Ectodermal cell (in vitro differentiated cells): ENCODE results near the gene HK3.

Source experiments
- H3K27ac ChIP-seq: 2 replicates; pipeline ENCODE4 v1.7.0; 2013; ENCODE audit warnings: mild to moderate bottlenecking, low read depth, low read length; ENCODE audit not compliant: insufficient read depth, poor library complexity, severe bottlenecking
- H3K27me3 ChIP-seq: 2 replicates; pipeline ENCODE4 v1.7.0; 2013; ENCODE audit warnings: mild to moderate bottlenecking, low read length; ENCODE audit not compliant: insufficient read depth, control insufficient read depth, poor library complexity, severe bottlenecking
- H3K36me3 ChIP-seq: one replicate; pipeline ENCODE4 v1.7.0; 2013; ENCODE audit warnings: low read length; ENCODE audit not compliant: control insufficient read depth, insufficient read depth
- H3K4me1 ChIP-seq: one replicate; pipeline ENCODE4 v1.7.0; 2013; ENCODE audit warnings: low read length; ENCODE audit not compliant: control insufficient read depth, insufficient read depth
- H3K4me3 ChIP-seq: 2 replicates; pipeline ENCODE4 v1.7.0; 2013; ENCODE audit warnings: low read depth, low read length, control low read depth; ENCODE audit not compliant: insufficient read depth
- H3K9me3 ChIP-seq: 2 replicates; pipeline ENCODE4 v1.7.0; 2013; ENCODE audit warnings: mild to moderate bottlenecking, low read length, moderate library complexity; ENCODE audit not compliant: control insufficient read depth
- WGBS, 2 experiments: methylation state at CpG; one replicate each; pipeline ENCODE4 v1.1.7; 2013; ENCODE audit warnings: missing lambda C conversion rate in 2 of 2; 5-methylcytosine and 5-hydroxymethylcytosine counted together

Gene HK3

GRCh38 chr5:176850371-176851245 is 48.5 kb downstream of the HK3 start:
- peaks cover 5% of the 10 kb centered on the region for H3K4me1 ChIP-seq
- WGBS, 2 experiments, result 93 to 94% methylated on average over 21 of the region's 21 CpGs
- no peak overlapping the region for H3K4me3 ChIP-seq
- no peaks in the 10 kb centered on the region for H3K36me3 ChIP-seq
- no peaks in the 10 kb centered on the region for H3K27me3 ChIP-seq
- H3K9me3 ChIP-seq, result no peaks in the 10 kb centered on the region
- H3K27ac ChIP-seq, result no peak overlapping the region

- no peaks in the 10 kb centered on the region for H3K9me3 ChIP-seq
- peaks cover 5% of the 10 kb centered on the region for H3K4me1 ChIP-seq
- no peaks in the 10 kb centered on the region for H3K27me3 ChIP-seq
- H3K4me3 ChIP-seq, result no peak overlapping the region
- H3K36me3 ChIP-seq, result no peaks in the 10 kb centered on the region
- no peak overlapping the region for H3K27ac ChIP-seq
- 85 to 87% methylated on average over 7 of the region's 7 CpGs for WGBS, 2 experiments
These were observed 49.4 kb downstream of the HK3 start for GRCh38 chr5:176849611-176850227.

- Histone ChIP-seq H3K27me3 (no peaks in the 10 kb centered on the region), H3K9me3 (no peaks in the 10 kb centered on the region), H3K36me3 (no peaks in the 10 kb centered on the region), H3K27ac (no peak overlapping the region), H3K4me3 (no peak overlapping the region), H3K4me1 (peaks cover 5% of the 10 kb centered on the region)
- 93 to 95% methylated on average over 13 of the region's 13 CpGs for WGBS, 2 experiments
These were observed 50.5 kb downstream of the HK3 start for GRCh38 chr5:176848651-176849050.

- Histone ChIP-seq H3K4me1 (no peaks in the 10 kb centered on the region), H3K27ac (no peak overlapping the region), H3K27me3 (no peaks in the 10 kb centered on the region), H3K9me3 (no peaks in the 10 kb centered on the region), H3K4me3 (no peak overlapping the region), H3K36me3 (no peaks in the 10 kb centered on the region)
- whole genome bisulfite sequencing, 2 experiments, result 91 to 92% methylated on average over 11 to 12 of the region's 13 CpGs
These were observed 51.3 kb downstream of the HK3 start for GRCh38 chr5:176847726-176848290.

- WGBS, 2 experiments, result 90% methylated on average over 18 of the region's 18 CpGs
- Histone ChIP-seq H3K27me3 (no peaks in the 10 kb centered on the region), H3K4me3 (no peak overlapping the region), H3K4me1 (no peaks in the 10 kb centered on the region), H3K27ac (no peak overlapping the region), H3K9me3 (no peaks in the 10 kb centered on the region), H3K36me3 (no peaks in the 10 kb centered on the region)
These were observed 52.0 kb downstream of the HK3 start for GRCh38 chr5:176847148-176847547.

- no peaks in the 10 kb centered on the region for H3K4me1 ChIP-seq
- WGBS, 2 experiments, result 86 to 87% methylated on average over 24 of the region's 24 CpGs
These were observed 52.6 kb downstream of the HK3 start for GRCh38 chr5:176846335-176847140.

GRCh38 chr5:176845392-176845713 is 53.8 kb downstream of the HK3 start:
- Histone ChIP-seq H3K9me3 (no peaks in the 10 kb centered on the region), H3K36me3 (no peaks in the 10 kb centered on the region), H3K27me3 (no peaks in the 10 kb centered on the region), H3K27ac (no peak overlapping the region), H3K4me1 (peaks cover 3% of the 10 kb centered on the region), H3K4me3 (no peak overlapping the region)
- WGBS, 2 experiments, result 83 to 86% methylated on average over 6 of the region's 6 CpGs

More at GRCh38 chr5:176846335-176847140, 52.6 kb downstream of the HK3 start:
- H3K27me3 ChIP-seq, result no peaks in the 10 kb centered on the region
- no peak overlapping the region for H3K4me3 ChIP-seq
- H3K36me3 ChIP-seq, result no peaks in the 10 kb centered on the region
- no peak overlapping the region for H3K27ac ChIP-seq
- no peaks in the 10 kb centered on the region for H3K9me3 ChIP-seq

GRCh38 chr5:176844706-176845391 is 54.3 kb downstream of the HK3 start:
- peaks cover 7% of the 10 kb centered on the region for H3K4me1 ChIP-seq
- H3K4me3 ChIP-seq, result no peak overlapping the region
- WGBS, 2 experiments, result 91% methylated on average over 21 of the region's 21 CpGs
- H3K9me3 ChIP-seq, result no peaks in the 10 kb centered on the region
- no peaks in the 10 kb centered on the region for H3K36me3 ChIP-seq
- H3K27me3 ChIP-seq, result no peaks in the 10 kb centered on the region
- H3K27ac ChIP-seq, result no peak overlapping the region

GRCh38 chr5:176844281-176844680 is 54.9 kb downstream of the HK3 start:
- no peak overlapping the region for H3K27ac ChIP-seq
- H3K9me3 ChIP-seq, result no peaks in the 10 kb centered on the region
- no peak overlapping the region for H3K4me3 ChIP-seq
- H3K4me1 ChIP-seq, result peaks cover 7% of the 10 kb centered on the region
- H3K36me3 ChIP-seq, result no peaks in the 10 kb centered on the region
- peaks cover under 1% of the 10 kb centered on the region for H3K27me3 ChIP-seq
- 92 to 93% methylated on average over 10 of the region's 10 CpGs for WGBS, 2 experiments
